Posterior cingulate gyrus (tissue), 11 donors: ENCODE measurements around the gene TJP3.
"Not testable (repeated sequence)": the region's sequence is repeated elsewhere in the genome, so short reads cannot be mapped to it uniquely, and the experiment has no call there.

Experiments used
- DNase-seq, 10 donors: peaks; one replicate each; pipeline versions ENCODE4 v3.0.0 to v3.0.0-alpha.2; 2020 to 2021; ENCODE audit warnings: mixed read lengths in 3 of 10
- intact Hi-C: fragments of 100-400 bp; cut with DNase I; formaldehyde crosslinking; loops from one replicate; pipeline ENCODE4 v1.15.1; 2023

TJP3 gene

GRCh38 chr19:3733549-3734309 lies 25.5 kb downstream of the TJP3 start:
- DNase-seq, result no peak
- intact Hi-C loops, result no loop called here

- intact Hi-C loops, result no loop called here
- DNase-seq, result no peak
Observed at GRCh38 chr19:3734310-3734600, 26.1 kb downstream of the TJP3 start.

GRCh38 chr19:3736106-3736724 lies 28.0 kb downstream of the TJP3 start:
- intact Hi-C loops, result no loop called here
- no peak for DNase-seq

GRCh38 chr19:3737487-3738205 lies 29.5 kb downstream of the TJP3 start:
- DNase-seq, result no peak
- intact Hi-C loops, result no loop called here

GRCh38 chr19:3738477-3739220 lies 30.5 kb downstream of the TJP3 start:
- intact Hi-C loops, result no loop called here
- no peak for DNase-seq

GRCh38 chr19:3740431-3740830 lies 32.2 kb downstream of the TJP3 start:
- intact Hi-C loops, result no loop called here
- no peak for DNase-seq

GRCh38 chr19:3743486-3743885 lies 35.3 kb downstream of the TJP3 start:
- no peak for DNase-seq
- intact Hi-C loops, result no loop called here

GRCh38 chr19:3745363-3746045 lies 37.3 kb downstream of the TJP3 start:
- DNase-seq, result no peak
- intact Hi-C loops, result no loop called here

GRCh38 chr19:3746371-3747056 lies 38.3 kb downstream of the TJP3 start:
- DNase-seq, result no peak
- intact Hi-C loops, result no loop called here

- intact Hi-C loops, result no loop called here
- no peak for DNase-seq
Observed at GRCh38 chr19:3748965-3749364, 40.8 kb downstream of the TJP3 start.

- intact Hi-C loops, result no loop called here
- DNase-seq, result no peak
Observed at GRCh38 chr19:3750211-3750610, 42.0 kb downstream of the TJP3 start.

- intact Hi-C loops, result no loop called here
- no peak for DNase-seq
Observed at GRCh38 chr19:3751236-3751635, 43.1 kb downstream of the TJP3 start.

GRCh38 chr19:3752492-3752891 lies 44.3 kb downstream of the TJP3 start:
- intact Hi-C loops, result no loop called here
- DNase-seq, result no peak

GRCh38 chr19:3753631-3754410 lies 45.6 kb downstream of the TJP3 start:
- intact Hi-C loops, result no loop called here
- no peak for DNase-seq

GRCh38 chr19:3757705-3758104 lies 49.5 kb downstream of the TJP3 start:
- intact Hi-C loops, DNase-seq: not testable (repeated sequence)

GRCh38 chr19:3758297-3758696 lies 50.1 kb downstream of the TJP3 start:
- intact Hi-C loops, DNase-seq: not testable (repeated sequence)

- no peak for DNase-seq
- intact Hi-C loops, result no loop called here
Observed at GRCh38 chr19:3759482-3760254, 51.5 kb downstream of the TJP3 start.

GRCh38 chr19:3760871-3761361 lies 52.7 kb downstream of the TJP3 start:
- no peak for DNase-seq
- intact Hi-C loops, result no loop called here
